GM18505 (cell line): ENCODE data around the gene DRD5.

Experiments
- ATAC-seq: cut with Tn5 transposase; IDR thresholded peaks from one replicate; pipeline ENCODE4 v1.9.1; 2021; ENCODE audit not compliant: unreplicated experiment
- POLR2A ChIP-seq: IDR thresholded peaks from 4 replicates; pipeline ENCODE4 v1.6.1; 2011; ENCODE audit warnings: borderline replicate concordance; ENCODE audit not compliant: insufficient read depth, insufficient read length; ENCODE audit errors: extremely low read depth

Gene DRD5

GRCh38 chr4:9800848-9801247 lies 19.4 kb downstream of the DRD5 start:
- TF ChIP-seq POLR2A, result no peak
- ATAC-seq, result no peak

- no peak for TF ChIP-seq POLR2A
- ATAC-seq, result no peak
Measured at GRCh38 chr4:9804918-9805317, 23.5 kb downstream of the DRD5 start.

GRCh38 chr4:9808077-9808476 lies 26.6 kb downstream of the DRD5 start:
- no peak for ATAC-seq

GRCh38 chr4:9811806-9812205 lies 30.4 kb downstream of the DRD5 start:
- no peak for ATAC-seq
- no peak for TF ChIP-seq POLR2A

More at GRCh38 chr4:9808077-9808476, 26.6 kb downstream of the DRD5 start:
- no peak for TF ChIP-seq POLR2A

GRCh38 chr4:9812501-9813340 lies 31.3 kb downstream of the DRD5 start:
- ATAC-seq, result peak; percentile 85
- TF ChIP-seq POLR2A, result no peak

GRCh38 chr4:9816285-9816684 lies 34.9 kb downstream of the DRD5 start:
- ATAC-seq, result no peak

GRCh38 chr4:9820343-9820742 lies 38.9 kb downstream of the DRD5 start:
- ATAC-seq, result no peak
- no peak for TF ChIP-seq POLR2A

More at GRCh38 chr4:9816285-9816684, 34.9 kb downstream of the DRD5 start:
- TF ChIP-seq POLR2A, result no peak

GRCh38 chr4:9825049-9825448 lies 43.6 kb downstream of the DRD5 start:
- no peak for ATAC-seq
- no peak for TF ChIP-seq POLR2A

GRCh38 chr4:9826551-9826950 lies 45.1 kb downstream of the DRD5 start:
- no peak for TF ChIP-seq POLR2A
- no peak for ATAC-seq

- ATAC-seq, result no peak
- no peak for TF ChIP-seq POLR2A
Measured at GRCh38 chr4:9832640-9833039, 51.2 kb downstream of the DRD5 start.

- no peak for TF ChIP-seq POLR2A
- ATAC-seq, result no peak
Measured at GRCh38 chr4:9833421-9833820, 52.0 kb downstream of the DRD5 start.
